A673 (cell line): ENCODE results near the gene S100A10.

Source experiments
- CTCF ChIP-seq: fragments of 300-800, 200-600 bp; sonication (generic); conservative IDR thresholded peaks from 2 replicates; pipeline ENCODE4 v1.5.1; 2017; ENCODE audit warnings: low read depth, mild to moderate bottlenecking, antibody characterized with exemption, low read length, moderate library complexity, mixed read lengths
- EZH2 ChIP-seq: fragments of 200-600 bp; sonication (generic); IDR thresholded peaks from 2 replicates; pipeline ENCODE4 v1.6.1; 2017; ENCODE audit warnings: borderline replicate concordance, low read depth, mild to moderate bottlenecking, mixed read lengths, antibody characterized with exemption, low read length; ENCODE audit not compliant: poor library complexity, severe bottlenecking

DNA sequence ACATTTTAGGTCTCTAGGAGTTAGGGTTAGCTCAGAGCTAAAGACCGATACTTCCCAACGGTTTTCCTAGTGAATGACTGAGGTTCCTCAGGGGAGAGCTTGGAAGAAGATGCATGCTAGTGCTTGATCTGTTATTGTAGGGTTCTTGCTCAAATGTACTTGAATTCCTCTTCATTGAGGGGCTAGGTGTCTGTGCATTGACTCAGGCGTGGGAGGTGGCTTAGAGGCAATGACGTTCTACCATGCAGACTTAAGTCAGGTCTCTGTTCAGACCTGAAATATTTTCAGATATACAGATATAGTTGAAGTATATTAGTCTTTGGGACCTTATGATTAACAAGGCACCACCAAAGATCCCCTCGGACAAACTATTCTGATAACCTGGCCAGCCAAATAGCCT lies 23.5 kb downstream of the S100A10 start:
- TF ChIP-seq CTCF (no peak), EZH2 (no peak)
